ENCODE results near the gene PNMT.

The PNMT gene

DNA sequence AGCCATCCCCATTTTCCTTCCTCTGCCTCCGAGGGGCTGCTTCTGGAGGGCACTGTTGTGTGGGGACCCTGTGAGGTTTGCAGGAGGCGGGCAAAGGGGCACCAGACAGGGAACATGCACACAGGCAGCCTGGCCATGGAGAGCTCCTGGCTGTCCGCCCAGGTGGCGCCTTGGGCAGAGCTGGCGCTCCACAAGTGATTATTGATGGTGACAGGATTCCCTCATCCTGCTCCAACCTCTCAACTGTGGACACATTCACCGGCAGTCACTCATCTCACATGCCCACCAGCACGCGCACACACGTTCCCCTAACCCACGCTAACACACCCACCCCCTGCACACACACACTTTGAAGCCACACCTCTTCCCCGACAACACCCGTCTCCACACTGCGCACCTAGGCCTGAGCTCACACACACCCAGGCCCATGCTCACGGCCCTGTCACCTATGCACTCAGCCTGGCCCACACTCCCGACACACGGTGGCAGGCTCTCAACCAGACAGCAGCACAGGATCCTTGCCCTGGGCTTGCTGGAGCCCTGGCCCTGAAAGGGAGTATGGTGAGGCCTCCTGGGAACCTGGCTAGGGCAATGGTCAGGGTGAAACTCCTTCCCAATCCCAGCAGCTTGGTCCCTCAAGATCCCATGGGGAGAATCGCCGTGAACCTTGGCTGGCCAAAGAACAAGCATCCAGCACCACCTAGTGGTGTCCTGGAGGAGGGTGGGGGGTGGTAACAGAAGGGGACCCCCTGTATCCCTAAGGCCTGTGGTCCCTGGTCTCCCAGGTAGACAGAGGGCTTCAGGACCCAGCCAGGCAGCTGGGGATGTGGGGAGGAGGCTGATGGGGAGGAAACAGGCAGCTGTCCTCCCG lies 3.6 kb downstream of the PNMT start:
- TF ChIP-seq RAD21 (IDR thresholded peaks at IDR 0.05; ENCODE audit: low read depth) (peak; percentile 85), ZBTB7A (IDR thresholded peaks at IDR 0.05; ENCODE audit: low read depth) (peak; percentile 97), TCF12 (IDR thresholded peaks at IDR 0.05; ENCODE audit: low read depth) (no peak), TEAD4 (IDR thresholded peaks at IDR 0.05) (no peak), EP300 (IDR thresholded peaks at IDR 0.05; ENCODE audit: borderline replicate concordance) (no peak)
- TF ChIP-seq, protein P1, sequence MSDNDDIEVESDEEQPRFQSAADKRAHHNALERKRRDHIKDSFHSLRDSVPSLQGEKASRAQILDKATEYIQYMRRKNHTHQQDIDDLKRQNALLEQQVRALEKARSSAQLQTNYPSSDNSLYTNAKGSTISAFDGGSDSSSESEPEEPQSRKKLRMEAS (IDR thresholded peaks at IDR 0.05), result no peak

DNA sequence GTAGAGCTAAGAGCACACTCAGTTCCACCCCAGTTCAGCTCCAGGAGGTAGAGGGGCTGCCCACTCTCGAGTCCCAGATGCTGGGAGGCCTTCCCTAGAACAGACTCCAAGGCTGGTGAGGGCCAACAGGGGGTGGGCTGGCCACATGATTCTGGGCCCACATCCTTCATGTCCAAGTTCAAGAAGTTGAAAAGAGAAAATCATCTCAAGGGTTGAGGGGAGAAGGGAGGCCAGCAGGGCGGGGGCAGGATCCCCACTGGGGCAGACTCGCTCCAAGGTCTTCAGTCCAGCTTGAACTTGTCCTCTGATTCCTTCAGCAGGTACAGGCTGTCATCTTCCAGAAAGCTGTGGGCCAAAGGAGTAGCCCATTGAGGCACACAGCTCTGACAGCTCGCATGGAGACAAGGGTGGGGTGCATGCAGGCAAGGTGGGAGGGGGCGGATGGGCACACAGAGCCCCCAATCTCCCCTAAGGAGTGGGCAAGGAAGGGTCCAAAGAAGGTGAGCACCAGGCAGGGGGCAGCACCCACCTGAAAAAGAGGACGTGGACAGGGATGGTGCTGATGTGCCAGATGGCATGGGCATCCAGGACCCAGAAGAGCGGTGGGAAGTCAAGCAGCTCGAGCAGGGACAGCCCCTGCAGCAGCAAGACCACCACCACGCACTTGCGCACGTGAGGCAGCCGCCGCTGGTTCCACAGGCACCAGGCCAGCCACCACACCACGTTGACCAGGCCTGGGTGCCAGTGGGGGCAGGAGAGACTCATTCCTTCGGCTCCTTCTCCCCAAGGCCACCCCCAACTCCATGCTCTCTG lies 4.5 kb downstream of the PNMT start:
- TF ChIP-seq CREB1 (IDR thresholded peaks at IDR 0.05; ENCODE audit: low read depth) (no peak), RAD21 (IDR thresholded peaks at IDR 0.05; ENCODE audit: low read depth) (no peak), TEAD4 (IDR thresholded peaks at IDR 0.05) (no peak), EGR1 (IDR thresholded peaks at IDR 0.05) (no peak), ZBTB7A (IDR thresholded peaks at IDR 0.05; ENCODE audit: low read depth) (no peak), FOXM1 (IDR thresholded peaks at IDR 0.05; ENCODE audit: borderline replicate concordance, low read depth) (no peak), TCF12 (IDR thresholded peaks at IDR 0.05; ENCODE audit: low read depth) (no peak), YY1 (IDR thresholded peaks at IDR 0.05; ENCODE audit: low read depth) (no peak)
- TF ChIP-seq, protein P1 (IDR thresholded peaks at IDR 0.05), result no peak
- TF ChIP-seq, protein P2, sequence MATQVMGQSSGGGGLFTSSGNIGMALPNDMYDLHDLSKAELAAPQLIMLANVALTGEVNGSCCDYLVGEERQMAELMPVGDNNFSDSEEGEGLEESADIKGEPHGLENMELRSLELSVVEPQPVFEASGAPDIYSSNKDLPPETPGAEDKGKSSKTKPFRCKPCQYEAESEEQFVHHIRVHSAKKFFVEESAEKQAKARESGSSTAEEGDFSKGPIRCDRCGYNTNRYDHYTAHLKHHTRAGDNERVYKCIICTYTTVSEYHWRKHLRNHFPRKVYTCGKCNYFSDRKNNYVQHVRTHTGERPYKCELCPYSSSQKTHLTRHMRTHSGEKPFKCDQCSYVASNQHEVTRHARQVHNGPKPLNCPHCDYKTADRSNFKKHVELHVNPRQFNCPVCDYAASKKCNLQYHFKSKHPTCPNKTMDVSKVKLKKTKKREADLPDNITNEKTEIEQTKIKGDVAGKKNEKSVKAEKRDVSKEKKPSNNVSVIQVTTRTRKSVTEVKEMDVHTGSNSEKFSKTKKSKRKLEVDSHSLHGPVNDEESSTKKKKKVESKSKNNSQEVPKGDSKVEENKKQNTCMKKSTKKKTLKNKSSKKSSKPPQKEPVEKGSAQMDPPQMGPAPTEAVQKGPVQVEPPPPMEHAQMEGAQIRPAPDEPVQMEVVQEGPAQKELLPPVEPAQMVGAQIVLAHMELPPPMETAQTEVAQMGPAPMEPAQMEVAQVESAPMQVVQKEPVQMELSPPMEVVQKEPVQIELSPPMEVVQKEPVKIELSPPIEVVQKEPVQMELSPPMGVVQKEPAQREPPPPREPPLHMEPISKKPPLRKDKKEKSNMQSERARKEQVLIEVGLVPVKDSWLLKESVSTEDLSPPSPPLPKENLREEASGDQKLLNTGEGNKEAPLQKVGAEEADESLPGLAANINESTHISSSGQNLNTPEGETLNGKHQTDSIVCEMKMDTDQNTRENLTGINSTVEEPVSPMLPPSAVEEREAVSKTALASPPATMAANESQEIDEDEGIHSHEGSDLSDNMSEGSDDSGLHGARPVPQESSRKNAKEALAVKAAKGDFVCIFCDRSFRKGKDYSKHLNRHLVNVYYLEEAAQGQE (IDR thresholded peaks at IDR 0.05; ENCODE audit: low read depth), result no peak

DNA sequence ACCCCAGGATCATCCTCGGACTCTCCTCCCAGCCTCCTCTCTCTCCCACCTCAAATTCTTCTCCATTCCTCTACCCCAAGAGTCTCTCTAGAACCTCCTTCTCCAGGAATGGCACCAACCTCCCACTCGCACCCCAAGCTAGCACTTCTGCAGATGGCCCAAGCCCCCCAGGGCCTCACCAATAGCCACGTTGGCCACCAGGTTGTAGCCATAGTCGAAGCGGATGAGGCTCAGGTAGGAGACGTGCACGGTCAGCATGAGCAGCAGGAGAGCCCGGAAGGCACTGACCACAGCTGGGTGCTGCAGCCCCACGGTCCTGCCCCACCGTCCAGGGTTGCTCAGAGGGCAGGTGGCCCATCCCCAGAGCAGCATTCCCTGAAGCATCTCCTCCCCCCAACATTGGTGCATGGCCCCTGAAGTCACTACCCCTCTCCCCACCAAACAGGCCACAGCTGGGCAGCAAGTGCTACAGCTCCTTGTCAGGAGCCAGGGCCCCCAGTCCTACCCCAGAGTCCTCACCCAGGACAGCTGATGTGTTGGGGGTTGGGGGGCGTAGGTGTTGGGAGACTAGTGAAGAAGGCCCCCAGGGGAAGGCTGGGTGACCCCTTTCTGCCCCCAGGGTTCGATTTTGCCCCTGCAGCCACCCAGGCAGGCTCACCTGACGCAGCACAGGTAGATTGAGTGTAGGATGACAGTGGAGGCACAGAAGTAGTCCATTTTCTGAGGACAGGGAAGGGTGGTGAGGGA lies 5.3 kb downstream of the PNMT start:
- TF ChIP-seq CREB1 (IDR thresholded peaks at IDR 0.05; ENCODE audit: low read depth) (no peak), ZBTB7A (IDR thresholded peaks at IDR 0.05; ENCODE audit: low read depth) (no peak), EP300 (IDR thresholded peaks at IDR 0.05; ENCODE audit: borderline replicate concordance) (no peak), FOXM1 (IDR thresholded peaks at IDR 0.05; ENCODE audit: borderline replicate concordance, low read depth) (no peak), TAF1 (IDR thresholded peaks at IDR 0.05; ENCODE audit: low read depth) (no peak), TEAD4 (IDR thresholded peaks at IDR 0.05) (no peak), NFIC (IDR thresholded peaks at IDR 0.05) (no peak), YY1 (IDR thresholded peaks at IDR 0.05; ENCODE audit: low read depth) (no peak), EGR1 (IDR thresholded peaks at IDR 0.05) (no peak), RAD21 (IDR thresholded peaks at IDR 0.05; ENCODE audit: low read depth) (no peak), TCF12 (IDR thresholded peaks at IDR 0.05; ENCODE audit: low read depth) (no peak), CEBPB (IDR thresholded peaks at IDR 0.05) (no peak)
- TF ChIP-seq, protein P3, sequence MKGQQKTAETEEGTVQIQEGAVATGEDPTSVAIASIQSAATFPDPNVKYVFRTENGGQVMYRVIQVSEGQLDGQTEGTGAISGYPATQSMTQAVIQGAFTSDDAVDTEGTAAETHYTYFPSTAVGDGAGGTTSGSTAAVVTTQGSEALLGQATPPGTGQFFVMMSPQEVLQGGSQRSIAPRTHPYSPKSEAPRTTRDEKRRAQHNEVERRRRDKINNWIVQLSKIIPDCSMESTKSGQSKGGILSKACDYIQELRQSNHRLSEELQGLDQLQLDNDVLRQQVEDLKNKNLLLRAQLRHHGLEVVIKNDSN (IDR thresholded peaks at IDR 0.05), result no peak
- TF ChIP-seq, protein P1 (IDR thresholded peaks at IDR 0.05), result no peak
- TF ChIP-seq, protein P2 (IDR thresholded peaks at IDR 0.05; ENCODE audit: low read depth), result no peak

DNA sequence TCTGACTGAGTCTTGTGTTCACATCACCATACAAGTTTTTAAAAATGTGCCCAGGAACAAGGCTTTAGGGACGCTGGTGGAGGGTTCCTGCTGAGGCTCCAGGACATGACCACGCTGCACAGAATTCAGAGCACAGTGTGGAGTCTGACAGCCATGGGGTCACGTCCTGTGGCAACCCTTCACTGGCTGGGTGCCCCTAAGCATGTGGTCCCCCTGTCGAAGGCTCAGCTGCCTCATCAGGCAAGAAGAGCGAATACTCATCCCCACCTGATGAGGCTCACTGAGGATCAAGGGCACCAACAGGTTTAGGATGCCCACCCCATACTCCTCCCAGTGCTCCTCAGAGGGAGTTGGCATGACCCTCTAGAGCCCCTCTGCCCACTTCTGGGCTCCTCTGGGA lies 5.9 kb downstream of the PNMT start:
- TF ChIP-seq, protein P2 (IDR thresholded peaks at IDR 0.05; ENCODE audit: low read depth), result no peak
- TF ChIP-seq CREB1 (IDR thresholded peaks at IDR 0.05; ENCODE audit: low read depth) (no peak), TAF1 (IDR thresholded peaks at IDR 0.05; ENCODE audit: low read depth) (no peak), RAD21 (IDR thresholded peaks at IDR 0.05; ENCODE audit: low read depth) (no peak), TCF12 (IDR thresholded peaks at IDR 0.05; ENCODE audit: low read depth) (no peak), YY1 (IDR thresholded peaks at IDR 0.05; ENCODE audit: low read depth) (no peak), TEAD4 (IDR thresholded peaks at IDR 0.05) (no peak), FOXM1 (IDR thresholded peaks at IDR 0.05; ENCODE audit: borderline replicate concordance, low read depth) (no peak), CEBPB (IDR thresholded peaks at IDR 0.05) (no peak), NFIC (IDR thresholded peaks at IDR 0.05) (no peak), ZBTB7A (IDR thresholded peaks at IDR 0.05; ENCODE audit: low read depth) (no peak), EGR1 (IDR thresholded peaks at IDR 0.05) (no peak), EP300 (IDR thresholded peaks at IDR 0.05; ENCODE audit: borderline replicate concordance) (no peak)
- TF ChIP-seq, protein P1 (IDR thresholded peaks at IDR 0.05), result no peak
- TF ChIP-seq, protein P3 (IDR thresholded peaks at IDR 0.05), result no peak
